Keratinocyte (primary cell): ENCODE results near the gene OTOS. TPM values are rescaled to one million over a fixed set of nuclear protein-coding genes. Genes with fewer than 3 reads are reported as not detected.

Experiments used
- DNase-seq: peaks from one replicate; pipeline ENCODE4 v3.0.0-alpha.2; 2011; ENCODE audit warnings: low read depth, missing footprints, low spot score
- FAIRE-seq: peaks from 2 replicates; lab custom pipeline; 2011; peaks lifted over from hg19 to GRCh38; lab: Jason Lieb, UNC
- H2AFZ ChIP-seq: 2 replicates; pipeline ENCODE4 v1.6.0; 2012; ENCODE audit warnings: low read length, control low read depth, inconsistent platforms; ENCODE audit not compliant: control insufficient read depth
- H3K27ac ChIP-seq: 2 replicates; pipeline ENCODE4 v1.5.1; 2011; ENCODE audit warnings: low read length; ENCODE audit not compliant: control insufficient read depth, insufficient read depth
- H3K27me3 ChIP-seq: 3 replicates; pipeline ENCODE4 v1.6.0; 2011; ENCODE audit warnings: low read length; ENCODE audit not compliant: control insufficient read depth, insufficient read depth; ENCODE audit errors: extremely low read depth
- H3K36me3 ChIP-seq, 2 experiments: 2 replicates in 1 of 2; 3 replicates in 1 of 2; pipeline ENCODE4 v1.5.1; 2011; ENCODE audit warnings: low read length in 2 of 2, mild to moderate bottlenecking in 1 of 2; ENCODE audit not compliant: control insufficient read depth in 2 of 2, insufficient read depth in 2 of 2; ENCODE audit errors: extremely low read depth in 1 of 2
- H3K4me1 ChIP-seq: 3 replicates; pipeline ENCODE4 v1.5.1; 2011; ENCODE audit warnings: low read length; ENCODE audit not compliant: control insufficient read depth, insufficient read depth; ENCODE audit errors: extremely low read depth
- H3K4me2 ChIP-seq: 3 replicates; pipeline ENCODE4 v1.6.0; 2011; ENCODE audit warnings: low read depth, low read length; ENCODE audit not compliant: control insufficient read depth, insufficient read depth; ENCODE audit errors: extremely low read depth
- H3K4me3 ChIP-seq, 3 experiments: fragments of 200-600 bp in 1 of 3; sonication (generic) in 1 of 3; 2 replicates in 2 of 3; 3 replicates in 1 of 3; pipeline ENCODE4 v1.5.1; 2011 to 2016; ENCODE audit warnings: low read length in 3 of 3, mild to moderate bottlenecking in 3 of 3, control low read depth in 2 of 3, inconsistent platforms in 1 of 3, low read depth in 1 of 3, mixed read lengths in 1 of 3, mixed run types in 1 of 3, moderate library complexity in 1 of 3; ENCODE audit not compliant: control insufficient read depth in 2 of 3, insufficient read depth in 2 of 3; ENCODE audit errors: extremely low read depth in 1 of 3
- H3K79me2 ChIP-seq: 2 replicates; pipeline ENCODE4 v1.6.0; 2012; ENCODE audit warnings: low read length; ENCODE audit not compliant: control insufficient read depth, insufficient read depth
- H3K9ac ChIP-seq: 3 replicates; pipeline ENCODE4 v1.6.0; 2011; ENCODE audit warnings: low read length; ENCODE audit not compliant: control insufficient read depth, insufficient read depth; ENCODE audit errors: extremely low read depth
- H3K9me1 ChIP-seq: 3 replicates; pipeline ENCODE4 v1.6.0; 2011; ENCODE audit warnings: low read length; ENCODE audit not compliant: control insufficient read depth, insufficient read depth; ENCODE audit errors: extremely low read depth
- H3K9me3 ChIP-seq: 2 replicates; pipeline ENCODE4 v1.5.1; 2012; ENCODE audit warnings: low read depth, low read length; ENCODE audit not compliant: control insufficient read depth
- H4K20me1 ChIP-seq: 3 replicates; pipeline ENCODE4 v1.6.0; 2011; ENCODE audit warnings: low read length; ENCODE audit not compliant: control insufficient read depth, insufficient read depth; ENCODE audit errors: extremely low read depth
- CTCF ChIP-seq, 3 experiments: IDR thresholded peaks in 1 of 3; conservative IDR thresholded peaks in 1 of 3; optimal IDR thresholded peaks in 1 of 3; 2 replicates in 2 of 3; 3 replicates in 1 of 3; pipeline versions ENCODE3 to v1.5.1; 2011; ENCODE audit warnings: low read length in 3 of 3, mild to moderate bottlenecking in 3 of 3, moderate library complexity in 2 of 3, control low read depth in 1 of 3, inconsistent platforms in 1 of 3; ENCODE audit not compliant: insufficient read depth in 2 of 3; ENCODE audit errors: extremely low read depth in 1 of 3
- EZH2 ChIP-seq: IDR thresholded peaks from one replicate; pipeline ENCODE4 v1.6.1; 2012; ENCODE audit warnings: inconsistent platforms, mild to moderate bottlenecking, low read length, moderate library complexity
- dilution Hi-C: fragments of 300-500 bp; cut with MboI; formaldehyde crosslinking; loops from one replicate; pipeline ENCODE4 v1.7.0; 2020; ENCODE audit warnings: low sequenced_read_pairs; ENCODE audit not compliant: extremely low pct_ligation_motif_present
- polyA plus RNA-seq, 5 experiments: library from polyadenylated mRNA; depleted of rRNA in 3 of 5; stranded (reverse) in 3 of 5; stranded (forward) in 1 of 5; unstranded in 1 of 5; fragments of >200 nt; gene quantifications; 1 replicate in 1 of 5; 2 replicates in 3 of 5; 3 replicates in 1 of 5; pipeline versions ENCODE4 v1.2.1 to v1.2.3, GENCODE V29; 2011 to 2012; ENCODE audit warnings: missing spikeins in 2 of 5, low read depth in 1 of 5, low replicate concordance in 1 of 5

OTOS gene
- polyA plus RNA-seq, 1 donor (not counting 4 experiments of a cell fraction or from before 2014, with no cell fraction given) = not detected

DNA sequence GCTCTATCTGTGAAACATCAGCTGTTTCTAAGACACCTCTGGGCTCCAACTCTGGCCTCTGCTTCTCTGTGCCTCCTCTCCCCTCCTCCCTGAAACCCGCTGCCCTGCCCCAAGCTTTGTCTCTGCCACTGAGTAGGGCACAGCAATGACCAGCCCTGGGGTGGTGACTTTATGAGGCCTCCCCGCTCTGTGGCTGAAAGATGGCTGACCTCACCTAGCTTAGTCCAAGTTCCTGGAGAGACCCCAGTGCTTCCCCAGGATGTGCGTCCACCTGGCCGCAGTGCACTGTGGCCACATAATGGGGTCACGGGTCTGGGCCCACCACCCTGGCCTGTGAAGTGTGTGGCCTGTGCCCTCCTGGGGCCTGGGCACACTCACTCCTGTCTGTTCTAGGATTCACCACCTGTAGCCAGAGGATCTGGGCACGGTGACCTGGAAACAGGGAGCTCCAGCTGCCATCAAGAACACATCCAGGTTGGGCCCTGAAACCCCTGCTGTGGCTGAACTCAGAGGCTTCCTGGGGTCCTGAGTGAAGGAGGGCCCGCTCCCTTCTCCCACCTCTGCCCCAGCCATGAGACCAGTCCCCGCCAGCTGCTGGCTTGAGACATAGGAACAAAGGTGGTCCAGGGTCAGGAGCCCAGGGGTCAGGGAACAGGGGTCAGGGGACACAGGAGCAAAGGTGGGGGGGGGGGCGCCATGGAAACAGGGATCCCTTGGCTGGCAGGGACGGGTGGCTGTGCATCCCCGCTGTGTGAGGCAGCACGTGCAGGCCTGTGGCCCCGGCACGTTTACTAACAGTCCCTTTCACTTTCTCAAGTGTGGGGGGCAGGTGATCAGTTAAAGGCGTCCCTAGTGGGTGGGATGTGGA lies 29.3 kb upstream of the OTOS start:
- no peak overlapping the region for H3K27ac ChIP-seq

DNA sequence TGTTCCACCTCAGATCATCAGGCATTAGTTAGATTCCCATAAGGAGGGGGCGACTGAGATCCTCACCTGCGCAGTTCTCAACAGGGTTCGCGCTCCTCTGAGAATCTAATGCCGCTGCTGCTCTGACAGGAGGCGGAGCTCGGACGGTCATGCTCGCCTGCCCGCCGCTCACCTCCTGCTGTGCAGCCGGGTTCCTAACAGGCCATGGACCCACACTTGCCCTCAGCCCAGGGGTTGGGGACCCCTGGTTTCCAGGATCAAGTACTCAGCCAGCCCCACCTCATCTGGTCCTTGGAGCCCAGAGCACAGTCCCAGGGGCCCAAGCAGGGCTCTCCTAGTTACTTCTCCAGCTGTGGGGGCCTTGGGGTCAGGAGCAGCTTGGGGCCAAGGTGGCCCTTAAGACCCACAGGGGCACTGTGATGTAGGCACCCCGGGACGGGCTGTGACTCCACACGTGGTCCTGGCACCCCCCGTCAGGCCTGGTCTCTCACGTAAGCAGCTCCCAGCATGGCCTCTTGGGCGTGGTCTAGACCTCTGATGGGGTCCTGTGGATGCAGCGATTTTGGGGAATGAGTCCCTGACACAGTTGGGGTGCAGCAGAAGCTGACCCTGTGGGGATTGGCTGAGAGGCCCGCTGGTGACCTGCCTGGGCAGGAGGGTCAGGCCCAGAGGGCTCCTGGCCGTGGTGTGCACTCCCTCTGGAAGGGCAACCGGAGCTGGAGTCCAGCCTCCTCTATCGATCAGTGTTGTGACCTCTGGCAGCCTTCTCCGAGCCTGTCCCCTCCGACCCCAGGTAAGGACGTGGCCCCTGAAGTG lies 28.3 kb upstream of the OTOS start:
- DNase-seq = no peak
- no peaks in the 10 kb centered on the region for H3K9me1 ChIP-seq
- no peaks in the 10 kb centered on the region for H3K4me1 ChIP-seq
- H3K9ac ChIP-seq = no peak overlapping the region
- TF ChIP-seq CTCF (optimal IDR thresholded peaks at IDR 0.05 in 1 of 3, IDR thresholded peaks at IDR 0.05 in 1 of 3, conservative IDR thresholded peaks at IDR 0.05 in 1 of 3; ENCODE audit: extremely low read depth in 1 of 3, insufficient read depth in 2 of 3, low read length in 3 of 3) (no peak), EZH2 (no peak)
- FAIRE-seq = no peak
- no peaks in the 10 kb centered on the region for H3K36me3 ChIP-seq
- no peak overlapping the region for H3K4me2 ChIP-seq
- H3K27me3 ChIP-seq = peaks cover 18% of the 10 kb centered on the region
- H3K79me2 ChIP-seq = no peaks in the 10 kb centered on the region
- no peaks in the 10 kb centered on the region for H4K20me1 ChIP-seq
- H2AFZ ChIP-seq = no peak overlapping the region
- no peak overlapping the region for H3K4me3 ChIP-seq
- no peak overlapping the region for H3K27ac ChIP-seq
- dilution Hi-C loops = no loop called here
- peaks cover 3% of the 10 kb centered on the region for H3K9me3 ChIP-seq

More for the DNA sequence above, 29.3 kb upstream of the OTOS start:
- no peaks in the 10 kb centered on the region for H4K20me1 ChIP-seq
- H3K36me3 ChIP-seq = no peaks in the 10 kb centered on the region
- FAIRE-seq (no peak), DNase-seq (no peak)
- no peaks in the 10 kb centered on the region for H3K4me1 ChIP-seq
- H3K79me2 ChIP-seq = no peaks in the 10 kb centered on the region
- no peak for TF ChIP-seq CTCF (optimal IDR thresholded peaks at IDR 0.05 in 1 of 3, IDR thresholded peaks at IDR 0.05 in 1 of 3, conservative IDR thresholded peaks at IDR 0.05 in 1 of 3; ENCODE audit: extremely low read depth in 1 of 3, insufficient read depth in 2 of 3, low read length in 3 of 3)
- no peak for TF ChIP-seq EZH2
- H3K27me3 ChIP-seq = peaks cover 19% of the 10 kb centered on the region
- no peaks in the 10 kb centered on the region for H3K9me3 ChIP-seq
- H2AFZ ChIP-seq = no peak overlapping the region
- H3K4me2 ChIP-seq = no peak overlapping the region
- dilution Hi-C loops = no loop called here
- H3K9ac ChIP-seq = no peak overlapping the region
- H3K9me1 ChIP-seq = no peaks in the 10 kb centered on the region
- no peak overlapping the region for H3K4me3 ChIP-seq
